Choroid plexus epithelial cell (primary cell): Measurements from ENCODE around the gene MEGF8.

Source experiments
- DNase-seq: peaks from one replicate; pipeline ENCODE4 v3.0.0-alpha.2; 2010; ENCODE audit warnings: low read depth
- H3K4me3 ChIP-seq: 2 replicates; pipeline ENCODE4 v1.5.1; 2011; ENCODE audit warnings: low read depth, mild to moderate bottlenecking, control low read depth, low read length, moderate library complexity
- CTCF ChIP-seq: conservative IDR thresholded peaks from 2 replicates; pipeline ENCODE4 v1.5.1; 2011; ENCODE audit warnings: low read depth, mild to moderate bottlenecking, control low read depth, inconsistent platforms, low read length, moderate library complexity

MEGF8 gene

GRCh38 chr19:42401365-42402303 is 76.2 kb downstream of the MEGF8 start:
- peak overlapping the region; percentile 64 for H3K4me3 ChIP-seq
- DNase-seq: peak; percentile 84
- TF ChIP-seq CTCF: peak; percentile 84

GRCh38 chr19:42402376-42403116 is 77.1 kb downstream of the MEGF8 start:
- DNase-seq: no peak
- no peak overlapping the region for H3K4me3 ChIP-seq
- TF ChIP-seq CTCF: no peak

- no peak overlapping the region for H3K4me3 ChIP-seq
- TF ChIP-seq CTCF: no peak
- DNase-seq: no peak
These were observed 78.2 kb downstream of the MEGF8 start for GRCh38 chr19:42403586-42403985.

GRCh38 chr19:42406111-42406510 is 80.7 kb downstream of the MEGF8 start:
- no peak for DNase-seq
- H3K4me3 ChIP-seq: no peak overlapping the region
- no peak for TF ChIP-seq CTCF

- no peak for TF ChIP-seq CTCF
- no peak overlapping the region for H3K4me3 ChIP-seq
- DNase-seq: no peak
These were observed 81.8 kb downstream of the MEGF8 start for GRCh38 chr19:42407085-42407815.

- TF ChIP-seq CTCF: no peak
- no peak for DNase-seq
- no peak overlapping the region for H3K4me3 ChIP-seq
These were observed 82.4 kb downstream of the MEGF8 start for GRCh38 chr19:42407816-42408175.
